Pancreas (tissue), 10 donors: ENCODE results near the gene OR6M1. TPM values are rescaled to one million over a fixed set of nuclear protein-coding genes. Genes with fewer than 3 reads are reported as not detected.

Source experiments
- ATAC-seq, 4 donors: fragments of 200-7000 bp; cut with Tn5 transposase; one replicate each; pipeline versions ENCODE4 v1.8.0 to v1.9.1; 2020; ENCODE audit warnings: mild to moderate bottlenecking in 4 of 4, moderate library complexity in 4 of 4
- DNase-seq, 6 donors: peaks; one replicate each; pipeline ENCODE4 v3.0.0-alpha.2; 2020
- FAIRE-seq: peaks from 2 replicates; lab custom pipeline; 2012; peaks lifted over from hg19 to GRCh38; lab: Jason Lieb, UNC
- H3K27ac ChIP-seq, 4 donors: fragments of 200-600 bp; sonication (generic); 1 replicate in 3 of 4; 2 replicates in 1 of 4; pipeline versions ENCODE4 v1.5.0 to v1.8.0; 2020
- H3K27me3 ChIP-seq, 4 donors: fragments of 200-600 bp; one replicate each; pipeline ENCODE4 v1.8.0; 2021
- H3K36me3 ChIP-seq, 3 donors: fragments of 200-600 bp; sonication (generic) in 1 of 3; one replicate each; pipeline versions ENCODE4 v1.5.0 to v1.8.0; 2020 to 2021
- H3K4me1 ChIP-seq, 3 donors: fragments of 200-600 bp; one replicate each; pipeline ENCODE4 v1.8.0; 2021
- H3K4me3 ChIP-seq, 4 donors: fragments of 200-600 bp; sonication (generic) in 2 of 4; one replicate each; pipeline versions ENCODE4 v1.5.0 to v1.8.0; 2020 to 2021
- H3K9me3 ChIP-seq, 4 donors: fragments of 200-600 bp; one replicate each; pipeline ENCODE4 v1.8.0; 2021
- CTCF ChIP-seq, 4 donors: fragments of 200-600 bp; sonication (generic) in 3 of 4; IDR thresholded peaks; one replicate each; pipeline versions ENCODE4 v1.5.0 to v1.8.0; 2021; ENCODE audit warnings: antibody characterized with exemption in 4 of 4
- WGBS, 2 donors: extraction: QIAGEN DNeasy Blood & Tissue Kit; methylation state at CpG; one replicate each; pipeline ENCODE4 v1.1.7; 2013; 5-methylcytosine and 5-hydroxymethylcytosine counted together
- intact Hi-C, 3 donors: fragments of 100-400 bp; cut with DNase I; formaldehyde crosslinking; loops; one replicate each; pipeline versions ENCODE4 v1.11.1 to v1.14.2; 2022
- polyA plus RNA-seq, 2 donors: library from polyadenylated mRNA; stranded (reverse); fragments of 200-250 nt; gene quantifications; one replicate each; pipeline ENCODE4 v1.2.3, GENCODE V29; 2013
- total RNA-seq, 6 donors: library from RNA; stranded (reverse); fragmentation: NEBNext Ultra II Directional in 4 of 6; extraction: Animal tissue kit (Norgen Biotek cat#: 25700) in 4 of 6; gene quantifications; one replicate each; pipeline versions ENCODE4 v1.2.1 to v1.2.4, GENCODE V29; 2021 to 2023
- donor health status: healthy with polysubstance abuse.
- donor health status: DM: no; HTN: no; CAD: no; lungs with moderate emphysema.
- donor health status: DM: no; HTN: no; CAD: no.
- donor health status: control.
- donor health status: control.
- donor health status: Bipolar disorder and iron deficiency.
- donor health status: DM: yes; HTN: yes; CAD: no.
- donor health status: DM: no; HTN: no; CAD: no.
- donor health status: DM: no; HTN: no; CAD: no.
- donor health status: DM: yes; HTN: yes; CAD: no.

OR6M1 gene
- total and polyA plus RNA-seq, 8 donors, result not detected

GRCh38 chr11:123775289-123775688 is 30.9 kb downstream of the OR6M1 start:
- FAIRE-seq, result no peak
- 83 to 93% methylated on average over 1 of the region's 1 CpG for WGBS, 2 donors
- no peaks in the 10 kb centered on the region for H3K27me3 ChIP-seq
- no peaks in the 10 kb centered on the region for H3K36me3 ChIP-seq
- no peaks in the 10 kb centered on the region for H3K9me3 ChIP-seq
- H3K4me1 ChIP-seq, result no peaks in the 10 kb centered on the region
- no peak overlapping the region for H3K4me3 ChIP-seq
- no peak for ATAC-seq
- DNase-seq, result no peak
- TF ChIP-seq CTCF (IDR thresholded peaks at IDR 0.05), result no peak
- no peak overlapping the region for H3K27ac ChIP-seq
- intact Hi-C loops, result no loop called here

DNA sequence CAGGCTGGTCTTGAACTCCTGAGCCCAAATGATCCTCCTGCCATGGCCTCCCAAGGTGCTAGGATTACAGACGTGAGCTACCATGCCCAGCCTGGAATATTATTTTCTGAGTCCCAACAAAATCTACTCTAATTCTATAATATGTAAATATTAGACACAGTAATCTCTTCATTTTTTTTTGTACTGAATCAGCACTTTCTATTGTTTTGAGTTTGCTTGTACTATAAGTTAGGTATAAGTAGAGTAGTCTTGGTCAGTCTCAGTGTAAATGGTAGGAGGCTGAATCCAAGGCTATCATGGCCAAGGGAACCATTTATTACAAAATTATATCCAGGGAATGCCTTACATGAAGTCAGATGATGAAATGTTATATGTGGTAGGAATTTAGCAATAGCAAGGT is 32.2 kb downstream of the OR6M1 start:
- no peak for TF ChIP-seq CTCF (IDR thresholded peaks at IDR 0.05)
- DNase-seq, result no peak
- Histone ChIP-seq H3K27ac (no peak overlapping the region), H3K4me1 (no peaks in the 10 kb centered on the region), H3K27me3 (no peaks in the 10 kb centered on the region), H3K9me3 (no peaks in the 10 kb centered on the region), H3K36me3 (no peaks in the 10 kb centered on the region), H3K4me3 (no peak overlapping the region)
- no peak for ATAC-seq
- intact Hi-C loops, result no loop called here
- FAIRE-seq, result no peak
- 86 to 95% methylated on average over 1 of the region's 1 CpG for WGBS, 2 donors

DNA sequence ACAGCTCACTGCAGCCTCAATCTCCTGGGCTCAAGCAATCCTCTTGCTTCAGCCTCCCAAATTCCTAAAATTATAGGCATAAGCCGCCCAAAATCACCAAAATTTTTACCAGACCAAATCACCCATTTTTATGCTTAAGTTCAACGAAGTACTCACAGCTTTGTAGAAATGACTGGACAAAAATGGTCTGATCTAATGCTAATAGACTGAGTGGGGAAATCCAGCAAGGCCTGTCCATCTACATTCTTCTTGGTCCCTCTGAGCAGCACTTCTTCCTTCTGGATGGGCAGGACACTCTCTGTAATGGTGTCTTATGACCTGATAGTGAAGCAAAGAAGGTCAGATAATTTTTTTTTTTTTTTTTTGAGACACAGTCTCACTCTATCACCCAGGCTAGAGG is 33.1 kb downstream of the OR6M1 start:
- Histone ChIP-seq H3K9me3 (no peaks in the 10 kb centered on the region), H3K36me3 (no peaks in the 10 kb centered on the region), H3K4me3 (no peak overlapping the region), H3K27ac (no peak overlapping the region), H3K4me1 (no peaks in the 10 kb centered on the region), H3K27me3 (no peaks in the 10 kb centered on the region)
- ATAC-seq (no peak), FAIRE-seq (no peak), DNase-seq (no peak)
- intact Hi-C loops, result no loop called here
- no peak for TF ChIP-seq CTCF (IDR thresholded peaks at IDR 0.05)
- WGBS, 2 donors, result 84 to 94% methylated on average over 2 of the region's 2 CpGs

DNA sequence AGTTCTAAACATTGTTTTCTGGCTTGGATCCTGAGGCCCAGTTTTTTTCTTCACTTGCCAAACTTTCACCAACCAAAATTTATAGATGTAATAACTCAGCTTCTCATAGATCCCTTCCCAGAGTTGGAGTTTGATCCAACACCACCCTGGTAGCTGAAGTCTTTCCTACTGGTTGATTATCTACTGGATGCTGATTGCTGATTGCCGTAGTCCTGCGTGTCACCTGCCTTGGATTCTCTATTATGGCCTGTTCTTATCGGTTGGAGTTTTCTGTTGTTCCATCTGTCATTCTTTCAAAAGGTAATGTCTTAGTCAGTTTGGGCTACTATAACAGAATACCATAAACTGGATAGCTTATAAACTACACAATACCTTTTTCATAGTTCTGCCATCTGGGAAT is 34.5 kb downstream of the OR6M1 start:
- Histone ChIP-seq H3K36me3 (no peaks in the 10 kb centered on the region), H3K4me1 (no peaks in the 10 kb centered on the region), H3K4me3 (no peak overlapping the region), H3K27ac (no peak overlapping the region), H3K9me3 (no peaks in the 10 kb centered on the region), H3K27me3 (no peaks in the 10 kb centered on the region)
- FAIRE-seq (no peak), DNase-seq (no peak), ATAC-seq (no peak)
- intact Hi-C loops, result no loop called here
- WGBS, 2 donors, result 92 to 98% methylated on average over 3 of the region's 3 CpGs
- TF ChIP-seq CTCF (IDR thresholded peaks at IDR 0.05), result no peak

GRCh38 chr11:123770712-123771111 is 35.4 kb downstream of the OR6M1 start:
- ATAC-seq, result no peak
- TF ChIP-seq CTCF (IDR thresholded peaks at IDR 0.05), result no peak
- H3K4me3 ChIP-seq, result no peak overlapping the region
- intact Hi-C loops, result no loop called here
- no peaks in the 10 kb centered on the region for H3K27me3 ChIP-seq
- H3K27ac ChIP-seq, result no peak overlapping the region
- no peaks in the 10 kb centered on the region for H3K4me1 ChIP-seq
- no peaks in the 10 kb centered on the region for H3K9me3 ChIP-seq
- FAIRE-seq, result no peak
- no peak for DNase-seq
- H3K36me3 ChIP-seq, result no peaks in the 10 kb centered on the region
